Natural killer cell (primary cell): ENCODE measurements around the gene SLX9. TPM values are rescaled to one million over a fixed set of nuclear protein-coding genes. Genes with fewer than 3 reads are reported as not detected.

ENCODE experiments used
- ATAC-seq, 3 donors: fragments of 150-1000 bp in 2 of 3; fragments of 200-7000 bp in 1 of 3; cut with Tn5 transposase; 1 replicate in 1 of 3; 2 replicates in 2 of 3; pipeline ENCODE4 v1.10.0; 2021; ENCODE audit warnings: mild to moderate bottlenecking in 2 of 3, moderate library complexity in 2 of 3
- DNase-seq, 2 donors: peaks; one replicate each; pipeline versions ENCODE4 v3.0.0 to v3.0.0-alpha.2; 2013 to 2021; ENCODE audit warnings: mixed read lengths in 1 of 2
- H3K27ac ChIP-seq: one replicate; pipeline ENCODE4 v1.5.1; 2013; ENCODE audit warnings: mild to moderate bottlenecking, low read length
- H3K27me3 ChIP-seq: one replicate; pipeline ENCODE4 v1.6.1; 2013; ENCODE audit warnings: low read length; ENCODE audit not compliant: control insufficient read depth, insufficient read depth
- H3K36me3 ChIP-seq: one replicate; pipeline ENCODE4 v1.6.1; 2013; ENCODE audit warnings: low read length; ENCODE audit not compliant: control insufficient read depth, insufficient read depth
- H3K4me1 ChIP-seq: one replicate; pipeline ENCODE4 v1.6.1; 2013; ENCODE audit warnings: low read length; ENCODE audit not compliant: control insufficient read depth, insufficient read depth
- H3K4me3 ChIP-seq: one replicate; pipeline ENCODE4 v1.5.1; 2013; ENCODE audit warnings: low read length
- H3K9me3 ChIP-seq: one replicate; pipeline ENCODE4 v1.6.1; 2013; ENCODE audit warnings: low read length; ENCODE audit not compliant: control insufficient read depth, insufficient read depth
- H3K27ac Mint-ChIP-seq, 2 donors: one replicate each; pipeline ENCODE4 v1.8.0; 2022; ENCODE audit warnings: mild to moderate bottlenecking in 2 of 2, mixed read lengths in 2 of 2, moderate library complexity in 1 of 2
- H3K27me3 Mint-ChIP-seq, 2 donors: one replicate each; pipeline ENCODE4 v1.8.0; 2022; ENCODE audit warnings: low read depth in 2 of 2, mixed read lengths in 2 of 2
- H3K36me3 Mint-ChIP-seq: one replicate; pipeline ENCODE4 v1.8.0; 2022; ENCODE audit warnings: mixed read lengths
- H3K4me1 Mint-ChIP-seq, 2 donors: one replicate each; pipeline ENCODE4 v1.8.0; 2022; ENCODE audit warnings: mixed read lengths in 2 of 2
- H3K4me3 Mint-ChIP-seq: one replicate; pipeline ENCODE4 v1.8.0; 2022; ENCODE audit warnings: mild to moderate bottlenecking, moderate library complexity, mixed read lengths
- H3K9me3 Mint-ChIP-seq, 2 donors: one replicate each; pipeline ENCODE4 v1.8.0; 2022; ENCODE audit warnings: mixed read lengths in 2 of 2
- CTCF ChIP-seq: fragments of 200-600 bp; IDR thresholded peaks from one replicate; pipeline ENCODE4 v1.8.0; 2022; ENCODE audit warnings: antibody characterized with exemption
- WGBS: methylation state at CpG from one replicate; pipeline ENCODE4 v1.1.7; 2013; ENCODE audit warnings: missing lambda C conversion rate; ENCODE audit not compliant: insufficient coverage; 5-methylcytosine and 5-hydroxymethylcytosine counted together
- intact Hi-C: fragments of 100-400 bp; cut with micrococcal nuclease; formaldehyde crosslinking; loops from one replicate; pipeline ENCODE4 v1.14.2; 2022
- total RNA-seq, 4 donors: library from RNA; stranded (reverse); fragments of 120-200 nt in 1 of 4; gene quantifications; one replicate each; pipeline versions ENCODE4 v1.2.3 to v1.2.4, GENCODE V29; 2013 to 2022

SLX9 gene
- total RNA-seq, 3 donors from 2014 or later (not counting 1 experiment from before 2014, with no cell fraction given) = 12.8 to 22.9 (median 20.0) TPM

- 69% methylated on average over 30 of the region's 30 CpGs for WGBS
- no peak overlapping the region for H3K27ac ChIP-seq
- Mint-ChIP-seq H3K4me3 (no peak overlapping the region), H3K27ac (no peak overlapping the region), H3K36me3 (no peaks in the 10 kb centered on the region), H3K4me1 (peaks cover 0 to 5% of the 10 kb centered on the region in 2 donors), H3K27me3 (peaks cover 38 to 56% of the 10 kb centered on the region in 2 donors), H3K9me3 (no peaks in the 10 kb centered on the region)
- no peaks in the 10 kb centered on the region for H3K36me3 ChIP-seq
- no peaks in the 10 kb centered on the region for H3K9me3 ChIP-seq
- H3K4me1 ChIP-seq = no peaks in the 10 kb centered on the region
- no peak for TF ChIP-seq CTCF
- H3K4me3 ChIP-seq = no peak overlapping the region
- intact Hi-C loops = no loop called here
- no peak for DNase-seq
- H3K27me3 ChIP-seq = no peaks in the 10 kb centered on the region
- ATAC-seq = no peak
Measured at GRCh38 chr21:45011911-45012661, 72.3 kb downstream of the SLX9 start.

GRCh38 chr21:45012662-45013259 is 72.9 kb downstream of the SLX9 start:
- Histone ChIP-seq H3K9me3 (no peaks in the 10 kb centered on the region), H3K36me3 (no peaks in the 10 kb centered on the region), H3K27ac (no peak overlapping the region), H3K27me3 (peaks cover 5% of the 10 kb centered on the region), H3K4me1 (no peaks in the 10 kb centered on the region), H3K4me3 (no peak overlapping the region)
- Mint-ChIP-seq H3K4me3 (no peak overlapping the region), H3K36me3 (no peaks in the 10 kb centered on the region), H3K4me1 (peaks cover 4 to 9% of the 10 kb centered on the region in 2 donors), H3K9me3 (no peaks in the 10 kb centered on the region), H3K27me3 (peaks cover 39 to 55% of the 10 kb centered on the region in 2 donors), H3K27ac (no peak overlapping the region)
- no peak for DNase-seq
- 84% methylated on average over 10 of the region's 10 CpGs for WGBS
- ATAC-seq = no peak
- intact Hi-C loops = no loop called here
- TF ChIP-seq CTCF = no peak

GRCh38 chr21:45013260-45013841 is 73.5 kb downstream of the SLX9 start:
- peaks cover 8% of the 10 kb centered on the region for H3K27me3 ChIP-seq
- peaks cover 7 to 13% of the 10 kb centered on the region in 2 donors for H3K4me1 Mint-ChIP-seq
- WGBS = 90% methylated on average over 19 of the region's 19 CpGs
- H3K36me3 ChIP-seq = no peaks in the 10 kb centered on the region
- no peak overlapping the region for H3K4me3 Mint-ChIP-seq
- no peaks in the 10 kb centered on the region for H3K9me3 ChIP-seq
- no peak for TF ChIP-seq CTCF
- H3K4me3 ChIP-seq = no peak overlapping the region
- no peak overlapping the region for H3K27ac ChIP-seq
- peaks cover 3% of the 10 kb centered on the region for H3K4me1 ChIP-seq
- H3K9me3 Mint-ChIP-seq = no peaks in the 10 kb centered on the region
- ATAC-seq = no peak
- intact Hi-C loops = no loop called here
- H3K27me3 Mint-ChIP-seq = peaks cover 41 to 56% of the 10 kb centered on the region in 2 donors
- no peaks in the 10 kb centered on the region for H3K36me3 Mint-ChIP-seq
- no peak overlapping the region for H3K27ac Mint-ChIP-seq
- DNase-seq = no peak
